Fibroblast of upper back skin (primary cell): Measurements from ENCODE around the gene SRP68.
"Not testable (repeated sequence)": the region's sequence is repeated elsewhere in the genome, so short reads cannot be mapped to it uniquely, and the experiment has no call there.

Experiments used
- DNase-seq: peaks from one replicate; pipeline ENCODE4 v3.0.0-alpha.2; 2013

SRP68 gene

GRCh38 chr17:76044475-76045007 is 27.8 kb downstream of the SRP68 start:
- DNase-seq = not testable (repeated sequence)

DNA sequence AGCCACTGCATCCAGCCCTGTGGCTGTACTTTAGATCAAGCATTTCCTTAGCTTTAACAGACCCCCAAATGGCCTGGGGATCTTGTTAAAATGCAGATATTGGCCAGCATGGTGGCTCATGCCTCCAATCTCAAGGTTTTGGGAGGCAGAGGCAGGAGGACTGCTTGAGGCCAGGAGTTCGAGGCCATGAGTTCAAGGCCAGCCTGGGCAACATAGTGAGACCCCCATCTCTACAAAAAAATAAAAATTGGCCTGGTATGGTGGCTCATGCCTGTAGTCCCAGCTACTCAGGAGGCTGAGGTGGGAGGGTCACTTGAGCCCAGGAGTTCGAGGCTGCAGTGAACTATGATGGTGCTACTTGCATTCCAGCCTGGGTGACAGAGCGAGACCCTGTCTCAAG is 29.4 kb downstream of the SRP68 start:
- not testable (repeated sequence) for DNase-seq

DNA sequence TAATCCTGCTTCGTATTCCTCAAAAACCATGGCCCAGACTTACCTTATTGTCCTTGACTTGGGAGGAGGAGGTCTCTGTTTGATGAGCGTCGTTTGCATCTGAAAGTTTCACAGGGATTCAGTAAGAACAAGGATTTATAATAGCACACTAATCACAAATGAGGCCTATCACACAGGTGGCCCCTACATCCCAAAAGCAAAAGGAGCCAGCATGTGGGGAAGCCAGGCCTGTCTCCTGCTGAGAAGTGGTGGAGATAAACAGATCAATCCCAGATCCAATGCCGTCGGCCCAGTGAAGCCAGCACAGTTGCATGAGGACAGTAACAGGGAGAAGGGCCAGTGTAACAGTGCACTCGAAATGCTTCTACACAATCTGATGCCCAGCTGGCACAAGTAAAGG is 31.9 kb downstream of the SRP68 start:
- no peak for DNase-seq

- peak; percentile 48 for DNase-seq
Measured at GRCh38 chr17:76039121-76039520, 33.2 kb downstream of the SRP68 start.

GRCh38 chr17:76038050-76038449 is 34.3 kb downstream of the SRP68 start:
- peak; percentile 25 for DNase-seq

DNA sequence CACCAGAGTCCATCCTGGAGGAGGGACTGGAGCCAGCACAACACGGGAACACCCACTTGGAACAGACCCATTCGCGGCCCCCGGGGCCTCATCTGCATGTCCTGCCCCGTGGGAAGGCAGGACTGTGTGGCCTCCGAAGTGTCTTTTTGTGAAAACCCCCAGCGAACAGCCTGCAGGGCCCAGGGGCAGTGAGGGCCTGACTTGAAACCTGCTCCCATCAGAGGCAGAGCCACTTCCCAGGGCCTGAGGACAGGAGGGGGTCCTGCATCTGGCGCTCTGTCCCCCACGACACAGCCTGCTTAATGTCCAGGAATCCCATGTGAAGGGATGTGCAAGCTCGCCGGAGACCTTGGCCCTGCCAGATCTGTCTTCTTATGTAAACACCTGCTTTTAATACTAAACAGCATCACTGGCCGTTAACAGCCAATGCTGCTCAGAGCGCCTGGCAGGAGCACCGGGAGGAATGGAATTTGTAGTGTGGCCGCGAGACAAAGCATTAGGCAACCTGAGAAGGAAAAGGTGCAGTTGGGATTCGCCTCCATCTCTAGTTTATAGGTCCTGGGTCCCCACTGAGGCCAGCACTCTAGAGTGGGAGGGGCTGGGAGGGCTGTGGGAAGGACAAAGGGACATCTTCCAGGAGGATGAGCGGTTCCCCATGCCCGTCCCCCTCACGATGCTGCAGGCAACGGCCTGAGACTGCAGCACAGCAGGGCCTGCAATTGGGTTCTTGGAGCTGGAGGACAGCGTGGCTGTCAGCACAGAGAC is 35.6 kb downstream of the SRP68 start:
- no peak for DNase-seq

DNA sequence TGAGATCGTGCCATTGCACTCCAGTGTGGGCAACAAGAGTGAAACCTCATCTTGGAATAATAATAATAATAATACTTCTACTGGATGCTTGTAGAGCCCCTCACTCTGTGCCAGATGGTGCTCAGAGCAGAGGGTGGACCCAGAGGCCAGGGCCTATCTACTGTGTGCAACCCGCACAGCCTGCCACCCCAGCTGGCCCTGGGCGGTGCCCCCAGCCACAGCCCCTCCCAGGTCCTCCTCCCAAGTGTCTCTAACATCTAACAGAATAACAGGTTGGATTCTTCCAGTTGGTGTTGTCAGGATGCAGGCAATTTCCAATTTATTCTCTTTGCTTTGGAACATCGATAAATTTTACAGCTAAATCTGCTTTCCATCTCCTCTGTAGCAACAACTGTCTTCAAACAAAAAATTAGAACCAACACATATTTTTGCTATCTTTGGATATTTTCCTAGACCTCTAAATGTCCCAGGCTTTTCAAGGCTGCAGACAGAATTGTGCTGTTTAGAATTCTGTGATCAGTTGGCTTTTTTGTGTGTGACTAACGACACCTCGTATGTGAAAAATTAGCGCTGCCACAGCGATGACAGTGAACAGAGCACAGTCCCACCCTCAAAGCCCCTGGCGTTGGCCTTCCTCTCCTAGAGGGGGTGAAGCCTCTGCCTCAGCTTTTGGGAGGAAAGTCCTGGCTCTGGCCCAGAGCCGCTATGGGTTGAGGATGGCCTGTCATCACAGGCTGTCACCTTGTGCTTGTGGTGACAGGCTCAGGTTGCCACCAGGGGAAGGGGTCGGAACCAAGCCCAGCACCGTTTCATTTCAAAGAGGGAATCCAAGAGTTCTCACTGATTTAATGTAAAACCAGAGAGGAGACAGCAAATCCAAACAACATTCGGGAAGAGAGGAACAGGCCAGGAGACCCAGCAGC is 37.6 kb downstream of the SRP68 start:
- no peak for DNase-seq

- no peak for DNase-seq
Measured at GRCh38 chr17:76033139-76033538, 39.2 kb downstream of the SRP68 start.

- DNase-seq = no peak
Measured at GRCh38 chr17:76032780-76033108, 39.6 kb downstream of the SRP68 start.

DNA sequence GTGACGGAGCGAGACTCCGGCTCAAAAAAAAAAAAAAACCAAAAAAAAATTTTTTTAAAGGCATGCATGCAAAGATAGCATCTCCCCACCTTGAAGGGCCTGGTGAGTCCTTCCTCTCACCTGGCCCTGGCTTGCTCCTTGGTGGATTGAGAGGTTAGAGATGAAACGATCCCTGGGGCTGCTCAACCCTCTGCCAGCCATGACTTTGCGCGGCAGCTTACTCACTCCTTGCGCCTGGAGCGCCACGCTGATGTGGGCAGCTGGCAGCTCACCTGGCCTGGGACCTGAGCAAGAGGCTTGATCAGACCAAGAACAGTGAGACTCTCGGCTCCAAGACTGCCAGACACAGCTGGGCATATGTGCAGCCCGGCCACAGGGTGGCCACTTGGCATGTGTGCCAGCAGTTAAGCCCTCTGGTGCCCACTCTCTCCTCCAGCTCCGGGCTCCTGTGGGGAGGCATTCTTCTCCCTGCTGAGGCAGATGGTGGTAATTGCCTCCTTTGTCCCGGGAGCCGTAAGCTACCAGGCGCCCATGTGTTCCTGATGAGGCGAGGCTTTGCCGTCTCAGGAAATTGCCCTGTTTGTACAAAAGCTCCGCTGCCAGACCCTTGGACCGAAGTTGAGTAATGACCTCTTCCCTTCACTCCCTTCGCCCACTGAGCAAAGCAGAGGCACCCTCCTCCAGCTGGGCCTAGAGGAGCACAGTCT is 40.1 kb downstream of the SRP68 start:
- DNase-seq = no peak

GRCh38 chr17:76027159-76027839 is 45.0 kb downstream of the SRP68 start, which contains the start of gene EVPL:
TSS of gene EVPL (minus strand) at chr17:76027306. CDS start at chr17:76027198, 108 bp downstream.
- DNase-seq = no peak

GRCh38 chr17:76026714-76027158 is 45.6 kb downstream of the SRP68 start:
- DNase-seq = no peak

GRCh38 chr17:76025294-76025693 is 47.0 kb downstream of the SRP68 start:
- DNase-seq = no peak

DNA sequence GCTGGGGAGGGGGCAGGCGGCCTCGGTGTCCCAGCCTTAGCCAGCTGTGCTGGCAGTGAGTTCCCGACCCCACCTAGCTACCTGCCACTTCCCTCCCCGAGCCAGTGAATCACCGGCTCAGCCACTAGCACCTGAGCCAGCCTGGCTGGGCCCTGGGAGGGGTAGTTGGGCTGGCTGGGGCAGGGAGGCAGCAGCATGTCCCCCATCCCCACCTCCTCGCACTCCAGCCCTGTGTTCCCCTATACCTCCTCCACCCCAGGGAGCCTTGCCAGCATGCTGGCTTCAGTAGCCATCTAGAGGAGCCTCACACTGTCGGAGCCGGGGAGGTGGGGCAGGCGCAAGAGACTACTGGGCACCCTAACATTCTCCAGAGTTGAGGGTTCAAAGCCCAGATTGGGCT is 48.0 kb downstream of the SRP68 start:
- DNase-seq = no peak

DNA sequence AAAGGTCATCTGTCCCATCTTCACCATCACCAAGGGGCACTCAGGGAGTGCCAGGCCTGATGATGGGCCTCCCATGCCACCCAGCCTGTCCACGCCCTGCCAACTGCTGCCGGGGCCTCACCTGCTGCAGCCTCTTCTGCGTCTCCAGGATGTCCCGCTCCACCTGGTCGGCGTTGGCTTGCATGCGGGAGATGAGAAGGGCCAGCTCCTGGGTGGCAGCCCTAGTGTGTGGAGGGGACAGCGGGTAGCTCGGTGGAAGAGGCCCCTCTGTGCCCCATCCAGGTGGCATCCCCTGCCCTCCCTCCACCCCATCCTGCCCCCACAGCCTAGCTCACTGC is 48.4 kb downstream of the SRP68 start:
- DNase-seq = no peak

GRCh38 chr17:76022973-76023899 is 49.1 kb downstream of the SRP68 start:
- no peak for DNase-seq

- DNase-seq = no peak
Measured at GRCh38 chr17:76022285-76022684, 50.0 kb downstream of the SRP68 start.

- DNase-seq = no peak
Measured at GRCh38 chr17:76019833-76020467, 52.4 kb downstream of the SRP68 start.

- DNase-seq = no peak
Measured at GRCh38 chr17:76018801-76019200, 53.5 kb downstream of the SRP68 start.

- no peak for DNase-seq
Measured at GRCh38 chr17:76018340-76018680, 54.0 kb downstream of the SRP68 start.
